Measurements from ENCODE around the gene PAK6. TPM values are rescaled to one million over a fixed set of nuclear protein-coding genes. Genes with fewer than 3 reads are reported as not detected.

PAK6 gene
- total RNA-seq, 1 experiment from 2014 or later: not detected

DNA sequence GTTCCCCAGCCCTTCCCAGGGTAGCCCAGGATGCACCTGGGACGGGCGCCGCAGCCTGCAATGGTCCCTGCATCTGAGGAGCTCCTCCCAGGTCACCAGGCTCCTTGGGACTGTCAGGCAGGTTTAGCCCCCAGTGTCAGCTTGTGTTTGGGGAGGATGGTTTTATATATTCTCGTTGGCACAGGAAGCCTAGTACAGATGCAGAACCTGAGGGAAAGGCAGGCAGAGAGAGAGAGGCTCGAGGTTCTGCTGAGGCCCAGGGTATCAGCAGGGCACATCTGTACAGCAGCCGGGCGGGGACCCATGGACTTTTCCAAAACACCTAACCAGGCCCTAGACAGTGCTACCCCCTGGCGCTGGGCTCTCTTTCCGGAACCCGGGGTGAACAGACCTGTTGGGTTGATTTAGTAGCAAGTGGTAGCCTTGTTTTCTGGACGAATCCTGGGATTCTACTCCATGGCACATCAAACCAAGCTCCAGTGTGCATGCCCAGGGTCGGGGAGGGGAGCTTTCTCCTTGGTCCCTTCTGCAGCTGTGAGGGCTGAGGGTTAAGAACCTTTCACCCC, 8.6 kb downstream of the PAK6 start:
- no peak overlapping the region for H3K27ac ChIP-seq
- DNase-seq: no peak
- H3K4me1 ChIP-seq: peaks cover 13% of the 10 kb centered on the region
- H3K36me3 ChIP-seq: no peaks in the 10 kb centered on the region
- no peaks in the 10 kb centered on the region for H3K27me3 ChIP-seq
- H3K9me3 ChIP-seq (replicated peaks): no peaks in the 10 kb centered on the region
- H3K4me3 ChIP-seq: no peak overlapping the region

DNA sequence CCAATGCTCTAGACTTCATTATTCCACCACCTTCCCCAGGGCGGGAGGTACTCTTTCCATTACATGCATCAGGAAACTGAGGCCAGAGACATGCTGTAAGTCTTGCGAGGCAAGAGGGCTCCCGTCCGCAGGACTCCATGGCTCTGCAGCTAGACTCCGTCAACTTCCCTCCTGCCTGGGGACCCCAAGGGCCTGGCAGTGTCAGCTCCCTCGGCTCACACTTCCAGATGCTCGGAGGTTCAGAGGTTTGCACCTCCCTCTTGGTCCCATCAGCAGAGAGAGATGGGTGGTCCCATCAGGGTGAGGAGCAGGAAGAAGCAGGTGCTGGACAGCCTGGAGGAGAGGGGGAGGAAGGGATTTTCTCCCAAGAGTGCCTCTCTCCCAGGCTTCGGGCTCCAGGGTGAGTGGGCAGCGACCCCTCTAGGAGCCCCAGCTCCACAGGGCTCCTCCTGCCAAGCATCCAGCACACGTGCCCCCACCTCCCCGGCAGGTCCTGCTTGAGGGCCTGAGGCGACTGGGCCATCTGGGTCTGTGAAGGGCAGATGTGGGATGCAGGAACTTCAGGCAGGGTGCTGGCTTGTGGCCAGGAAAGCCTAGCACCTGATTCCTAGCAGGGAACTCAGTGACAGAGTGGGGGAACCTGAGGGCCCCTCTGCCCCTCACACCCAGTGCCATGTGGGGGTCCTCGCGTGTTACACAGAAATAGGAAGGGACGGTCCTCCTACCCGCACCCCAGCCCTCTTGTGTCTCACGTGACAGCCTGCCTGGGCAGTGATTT, 9.3 kb downstream of the PAK6 start:
- no peak overlapping the region for H3K27ac ChIP-seq
- DNase-seq: no peak
- no peaks in the 10 kb centered on the region for H3K9me3 ChIP-seq (replicated peaks)
- H3K27me3 ChIP-seq: no peaks in the 10 kb centered on the region
- H3K4me1 ChIP-seq: peaks cover 13% of the 10 kb centered on the region
- no peak overlapping the region for H3K4me3 ChIP-seq
- H3K36me3 ChIP-seq: no peaks in the 10 kb centered on the region

DNA sequence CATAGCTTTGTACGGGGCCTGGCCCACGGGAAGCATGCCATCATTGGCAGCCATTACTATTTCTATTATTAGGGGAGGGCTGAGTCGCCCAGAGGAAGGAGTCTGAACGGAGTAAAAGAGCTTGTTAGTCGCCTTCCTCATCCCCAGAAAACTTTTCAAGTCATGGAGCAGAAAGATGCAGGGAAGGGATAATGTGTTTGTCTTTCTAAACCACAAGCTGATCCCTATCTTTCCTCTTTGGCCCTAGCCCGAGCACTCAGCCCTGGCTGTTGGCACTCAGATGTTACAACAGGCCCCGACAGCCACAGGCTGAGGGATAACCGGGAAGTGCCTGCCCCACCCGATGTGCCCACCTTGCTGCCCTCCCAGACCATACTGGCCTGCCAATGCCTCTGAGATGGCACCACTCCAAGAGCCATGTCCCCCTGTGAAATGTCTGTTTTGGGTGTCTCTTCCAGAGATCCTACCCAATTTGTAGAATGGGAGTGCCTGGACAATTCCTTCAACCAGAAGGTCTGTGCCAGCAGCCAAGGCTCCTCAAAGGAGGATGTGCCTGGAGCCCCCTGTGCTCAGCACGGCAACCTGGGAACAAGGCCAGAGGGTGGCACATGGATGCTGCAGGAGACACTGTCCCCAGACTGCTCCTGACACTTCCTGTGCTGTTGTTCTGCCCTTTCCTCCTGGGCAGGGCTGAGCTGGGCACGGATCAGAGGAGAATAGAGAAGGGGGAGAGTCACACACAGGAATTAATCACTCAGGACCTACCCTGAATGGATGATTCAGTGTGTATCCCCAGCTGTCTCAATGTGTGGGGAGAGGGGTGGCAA, 10.8 kb downstream of the PAK6 start:
- Histone ChIP-seq H3K4me1 (peaks cover 13% of the 10 kb centered on the region), H3K27ac (no peak overlapping the region), H3K36me3 (no peaks in the 10 kb centered on the region), H3K27me3 (no peaks in the 10 kb centered on the region), H3K9me3 (replicated peaks) (no peaks in the 10 kb centered on the region), H3K4me3 (no peak overlapping the region)
- peak in 1 of 2 experiments; percentile 52 for DNase-seq

DNA sequence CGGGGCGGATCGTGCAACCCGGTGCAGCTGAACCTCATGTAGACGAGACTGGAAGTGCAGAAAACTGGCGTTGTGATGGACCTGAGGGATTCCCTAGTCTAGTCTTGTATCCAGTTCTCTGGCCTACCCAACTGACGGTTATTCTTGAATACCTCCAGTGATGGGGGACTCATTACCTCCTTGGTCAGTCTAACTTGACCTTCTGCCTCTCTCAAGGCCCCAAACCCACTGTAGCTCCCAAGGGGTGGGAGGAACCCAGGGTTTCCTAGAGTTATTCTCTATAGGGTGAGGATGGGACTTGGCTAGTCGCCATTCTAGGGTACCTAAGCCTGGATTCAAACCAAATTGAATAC, 11.4 kb downstream of the PAK6 start:
- no peak overlapping the region for H3K27ac ChIP-seq
- no peak for DNase-seq
- H3K27me3 ChIP-seq: no peaks in the 10 kb centered on the region
- no peaks in the 10 kb centered on the region for H3K9me3 ChIP-seq (replicated peaks)
- H3K36me3 ChIP-seq: no peaks in the 10 kb centered on the region
- no peak overlapping the region for H3K4me3 ChIP-seq
- peaks cover 13% of the 10 kb centered on the region for H3K4me1 ChIP-seq

DNA sequence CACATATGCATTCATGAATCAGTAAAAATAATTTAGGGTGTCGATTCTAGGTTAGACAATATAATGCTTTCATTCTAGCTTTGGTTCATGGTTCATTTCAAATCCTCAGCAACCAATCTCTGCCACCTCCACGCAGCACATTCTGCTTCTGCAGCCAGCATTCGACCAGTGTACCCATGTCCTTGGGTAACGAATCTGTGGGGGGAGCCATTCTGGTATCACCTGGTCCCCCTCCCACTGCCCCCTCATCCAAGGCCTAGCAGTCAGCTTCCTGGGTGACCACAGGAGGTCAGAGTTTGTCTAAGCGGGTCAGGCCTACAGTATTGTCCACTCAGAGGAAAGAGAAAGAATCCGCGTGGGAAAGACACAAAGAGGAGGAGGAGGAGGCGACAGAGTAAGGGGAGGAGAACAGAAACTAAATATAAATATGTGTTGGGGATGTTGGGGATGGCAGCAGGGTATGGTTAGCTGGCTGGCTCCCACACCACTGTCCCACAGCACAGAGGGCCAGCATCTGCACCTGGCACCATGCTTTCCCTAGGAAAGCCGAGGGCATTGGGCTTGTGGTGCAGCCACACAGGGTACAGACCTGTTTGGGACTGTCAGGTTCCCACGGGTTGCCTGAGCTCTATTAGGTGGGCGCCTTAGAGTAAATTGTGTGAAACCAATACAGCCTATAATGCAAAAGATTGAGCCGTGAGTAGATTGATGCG, 12.1 kb downstream of the PAK6 start:
- DNase-seq: no peak
- no peaks in the 10 kb centered on the region for H3K27me3 ChIP-seq
- H3K9me3 ChIP-seq (replicated peaks): no peaks in the 10 kb centered on the region

DNA sequence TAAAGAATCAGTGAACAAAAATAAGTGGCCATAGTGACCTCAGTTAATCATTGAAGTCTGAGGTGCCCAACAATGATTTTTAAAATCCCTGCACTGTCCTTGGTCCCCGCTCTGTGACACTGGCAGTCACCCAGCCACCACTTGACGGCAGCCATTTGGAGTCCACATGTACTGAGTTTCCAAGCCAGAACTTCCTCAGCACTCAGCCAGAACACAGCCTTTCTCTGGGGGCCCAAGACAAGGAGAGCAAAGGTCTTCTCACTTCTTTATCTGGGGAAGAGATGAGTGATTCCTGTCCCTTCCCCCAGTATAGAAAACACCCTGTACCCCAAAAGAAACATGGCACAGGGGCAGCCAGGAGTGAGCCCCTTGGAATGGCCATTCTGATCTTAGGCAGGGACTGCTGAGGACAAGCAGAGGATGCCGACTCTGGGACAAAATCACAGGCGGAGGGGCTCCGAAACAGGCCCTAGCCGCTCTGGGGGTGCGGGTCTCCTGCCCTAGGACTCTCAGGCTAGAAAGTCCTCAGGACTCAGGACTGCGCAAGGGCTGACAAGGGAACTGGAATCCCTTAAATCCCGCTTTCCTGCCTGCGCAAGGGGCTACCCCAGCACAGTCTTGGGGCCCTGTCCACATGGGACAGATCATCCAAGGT, 12.8 kb downstream of the PAK6 start:
- Histone ChIP-seq H3K9me3 (replicated peaks) (no peaks in the 10 kb centered on the region), H3K27me3 (no peaks in the 10 kb centered on the region), H3K27ac (no peak overlapping the region), H3K4me1 (peaks cover 16% of the 10 kb centered on the region), H3K36me3 (no peaks in the 10 kb centered on the region), H3K4me3 (no peak overlapping the region)
- DNase-seq: no peak

More for the DNA sequence above, 12.1 kb downstream of the PAK6 start:
- Histone ChIP-seq H3K4me1 (peaks cover 16% of the 10 kb centered on the region), H3K36me3 (no peaks in the 10 kb centered on the region), H3K4me3 (no peak overlapping the region), H3K27ac (no peak overlapping the region)

DNA sequence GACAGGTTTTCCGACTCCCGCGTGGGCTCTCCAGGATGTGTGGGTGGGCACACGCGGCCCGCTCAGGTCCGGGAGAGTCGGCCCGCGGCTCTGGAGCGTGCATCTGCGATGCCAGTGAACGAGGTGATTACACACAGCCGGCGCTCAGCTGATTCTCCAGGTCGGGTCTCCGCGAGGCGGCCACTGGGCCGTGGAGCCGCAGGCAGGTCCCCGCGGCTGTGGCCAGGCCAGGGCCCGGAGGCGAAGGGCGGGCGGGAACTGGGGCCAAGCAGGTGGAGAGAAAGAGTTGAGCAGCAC, 13.2 kb downstream of the PAK6 start:
- peaks cover 16% of the 10 kb centered on the region for H3K4me1 ChIP-seq
- H3K27ac ChIP-seq: no peak overlapping the region
- no peak overlapping the region for H3K4me3 ChIP-seq
- DNase-seq: no peak
- H3K36me3 ChIP-seq: no peaks in the 10 kb centered on the region
- no peaks in the 10 kb centered on the region for H3K9me3 ChIP-seq (replicated peaks)
- no peaks in the 10 kb centered on the region for H3K27me3 ChIP-seq

DNA sequence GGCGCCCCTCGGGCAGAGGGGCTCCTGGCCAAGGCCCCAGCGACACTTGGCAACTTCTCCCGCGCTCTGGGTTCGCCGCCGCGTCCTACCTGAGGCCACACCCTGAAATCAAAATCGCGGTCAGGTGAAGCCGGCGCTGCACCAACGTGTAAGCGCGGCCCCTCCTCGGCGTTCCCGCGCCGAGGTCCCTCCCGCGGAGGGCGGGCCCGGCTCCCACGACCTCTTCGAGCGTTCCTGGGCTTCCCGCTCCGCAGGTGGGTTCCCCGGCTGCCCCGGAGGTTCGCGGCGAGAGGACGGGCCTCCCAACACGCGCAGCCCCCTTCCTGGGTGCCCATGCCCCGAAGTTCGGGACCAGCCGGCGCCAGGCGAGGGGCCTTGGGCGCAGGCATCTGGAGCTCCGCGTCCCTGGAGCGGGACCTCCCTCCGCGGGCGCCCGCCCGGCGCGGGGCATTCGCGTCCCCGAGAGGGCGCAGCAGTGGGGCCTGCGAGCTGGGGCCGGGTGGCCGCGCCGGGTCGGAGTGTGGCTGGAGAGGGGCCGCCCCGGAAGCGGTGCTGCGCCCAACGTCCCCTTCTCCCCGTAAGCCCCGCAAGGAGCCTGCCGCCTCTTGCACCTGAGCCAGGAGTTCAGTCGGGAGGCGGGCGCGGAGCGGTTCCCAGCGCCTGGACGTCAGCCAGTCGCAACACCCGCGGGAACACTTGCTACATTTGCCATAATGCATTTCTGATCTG, 13.7 kb downstream of the PAK6 start:
- no peak for DNase-seq
- no peaks in the 10 kb centered on the region for H3K27me3 ChIP-seq

DNA sequence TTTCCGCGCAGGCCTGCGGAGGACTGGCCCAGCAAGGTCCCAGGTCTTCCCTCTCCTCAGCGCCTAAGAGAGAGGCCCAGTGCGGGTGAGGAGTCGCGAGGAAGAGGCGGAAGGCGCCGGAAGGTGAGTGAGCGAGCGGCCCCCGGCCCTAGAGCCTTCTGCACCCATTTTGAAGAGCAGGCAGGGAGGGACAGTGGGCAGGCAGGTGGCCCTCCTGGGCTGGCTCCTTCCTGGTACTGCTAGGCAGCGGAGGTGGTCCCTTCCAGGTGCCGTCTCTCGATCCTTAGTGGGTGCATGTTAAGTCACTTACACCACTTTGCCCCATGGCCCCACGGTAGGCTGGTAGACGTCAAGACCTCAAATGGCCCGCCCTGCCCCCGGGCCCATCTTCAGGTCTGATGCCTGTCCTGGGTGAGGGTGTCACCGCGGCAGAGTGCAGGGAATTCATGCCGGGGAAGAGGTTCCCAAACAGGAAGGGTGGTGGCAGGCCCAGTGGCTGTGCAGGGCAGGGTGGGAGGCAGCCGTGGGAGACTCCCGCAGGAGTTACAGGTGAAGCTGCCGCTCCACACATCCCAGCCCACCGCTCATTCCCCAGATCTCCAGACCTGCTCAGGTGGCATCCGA, 14.4 kb downstream of the PAK6 start:
- peaks cover 16% of the 10 kb centered on the region for H3K4me1 ChIP-seq
- no peak for DNase-seq
- H3K36me3 ChIP-seq: no peaks in the 10 kb centered on the region
- H3K9me3 ChIP-seq (replicated peaks): no peaks in the 10 kb centered on the region
- H3K27ac ChIP-seq: no peak overlapping the region
- no peaks in the 10 kb centered on the region for H3K27me3 ChIP-seq
- H3K4me3 ChIP-seq: no peak overlapping the region

More for the DNA sequence above, 13.7 kb downstream of the PAK6 start:
- H3K4me3 ChIP-seq: no peak overlapping the region
- H3K36me3 ChIP-seq: no peaks in the 10 kb centered on the region
- H3K9me3 ChIP-seq (replicated peaks): no peaks in the 10 kb centered on the region
- H3K4me1 ChIP-seq: peaks cover 16% of the 10 kb centered on the region
- H3K27ac ChIP-seq: no peak overlapping the region

DNA sequence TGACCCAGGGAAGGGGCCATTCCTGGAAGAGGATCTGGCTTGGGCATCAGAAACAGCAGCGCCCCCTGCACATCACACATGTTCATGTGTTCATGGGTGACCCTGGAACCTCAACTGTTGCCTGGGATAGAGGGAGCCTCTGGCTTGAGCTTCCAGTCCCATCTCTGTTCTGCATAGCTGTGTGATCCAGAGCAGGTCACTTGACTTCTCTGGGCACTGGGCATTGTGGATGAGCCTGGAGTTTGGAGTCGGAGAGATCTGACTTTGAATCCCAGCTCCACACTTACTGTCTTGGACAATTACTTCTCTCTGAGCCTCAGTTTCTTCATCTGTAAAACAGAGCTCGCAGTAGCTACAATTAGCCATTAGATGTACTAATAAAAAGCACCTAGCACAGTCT, 15.6 kb downstream of the PAK6 start:
- no peak overlapping the region for H3K27ac ChIP-seq
- peaks cover 9% of the 10 kb centered on the region for H3K4me1 ChIP-seq
- H3K4me3 ChIP-seq: no peak overlapping the region
- H3K27me3 ChIP-seq: no peaks in the 10 kb centered on the region
- no peaks in the 10 kb centered on the region for H3K9me3 ChIP-seq (replicated peaks)
- DNase-seq: no peak
- H3K36me3 ChIP-seq: no peaks in the 10 kb centered on the region

DNA sequence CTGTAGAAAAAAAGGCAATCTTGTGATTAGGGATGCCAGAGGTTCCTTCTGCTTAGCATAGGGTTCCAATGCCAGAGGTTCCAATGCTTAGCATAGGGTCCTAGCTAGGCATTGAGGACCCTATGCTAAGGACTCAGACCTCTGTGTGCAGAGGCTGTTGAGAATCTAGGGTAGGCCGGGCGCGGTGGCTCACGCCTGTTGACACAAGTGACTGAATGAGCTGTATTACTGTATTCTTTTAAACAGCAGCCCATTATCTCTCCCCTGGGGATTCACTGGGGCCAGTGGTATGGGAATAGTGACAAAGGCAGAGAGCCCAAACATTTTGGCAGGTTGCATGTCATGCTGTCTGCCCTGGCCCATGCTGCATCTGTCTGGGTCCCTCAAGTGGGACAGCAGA, 16.2 kb downstream of the PAK6 start:
- Histone ChIP-seq H3K27me3 (no peaks in the 10 kb centered on the region), H3K4me3 (no peak overlapping the region), H3K27ac (no peak overlapping the region), H3K36me3 (no peaks in the 10 kb centered on the region), H3K4me1 (peaks cover 4% of the 10 kb centered on the region; the same call in 1 of the 2 replicates), H3K9me3 (replicated peaks) (no peaks in the 10 kb centered on the region)
- no peak for DNase-seq

DNA sequence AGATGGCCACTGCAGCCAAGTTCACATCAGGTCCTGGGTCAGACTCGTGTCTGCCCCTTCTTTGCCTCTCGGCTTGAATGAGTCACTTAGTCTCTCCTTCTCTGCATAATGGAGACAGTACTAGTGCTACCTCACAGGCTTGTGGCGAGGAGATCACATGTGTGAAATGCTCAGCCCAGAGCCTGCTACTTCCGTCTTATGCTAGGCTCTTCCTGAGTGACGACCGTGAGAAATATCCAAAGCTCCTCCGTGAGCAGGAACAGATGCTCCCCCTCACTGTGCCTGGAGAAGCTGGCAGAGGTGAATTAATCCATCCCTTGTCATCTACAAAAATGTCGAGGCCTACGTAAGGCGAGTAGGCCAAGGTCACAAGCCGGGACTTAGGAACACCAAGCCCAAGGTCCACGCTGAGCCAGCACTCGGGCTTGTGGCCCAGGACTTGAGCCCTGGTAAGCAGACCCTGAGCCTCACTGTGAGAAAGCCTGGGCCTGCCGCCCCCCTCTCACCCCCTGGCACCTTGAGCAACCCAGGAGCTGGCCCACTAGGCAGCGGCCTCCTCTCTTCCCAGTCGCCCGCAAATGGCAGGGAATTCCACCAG, 17.9 kb downstream of the PAK6 start:
- no peak for DNase-seq
- Histone ChIP-seq H3K27me3 (no peaks in the 10 kb centered on the region), H3K4me3 (no peak overlapping the region), H3K4me1 (peaks cover 3% of the 10 kb centered on the region; the same call in 1 of the 2 replicates), H3K27ac (no peak overlapping the region), H3K36me3 (no peaks in the 10 kb centered on the region), H3K9me3 (replicated peaks) (no peaks in the 10 kb centered on the region)

DNA sequence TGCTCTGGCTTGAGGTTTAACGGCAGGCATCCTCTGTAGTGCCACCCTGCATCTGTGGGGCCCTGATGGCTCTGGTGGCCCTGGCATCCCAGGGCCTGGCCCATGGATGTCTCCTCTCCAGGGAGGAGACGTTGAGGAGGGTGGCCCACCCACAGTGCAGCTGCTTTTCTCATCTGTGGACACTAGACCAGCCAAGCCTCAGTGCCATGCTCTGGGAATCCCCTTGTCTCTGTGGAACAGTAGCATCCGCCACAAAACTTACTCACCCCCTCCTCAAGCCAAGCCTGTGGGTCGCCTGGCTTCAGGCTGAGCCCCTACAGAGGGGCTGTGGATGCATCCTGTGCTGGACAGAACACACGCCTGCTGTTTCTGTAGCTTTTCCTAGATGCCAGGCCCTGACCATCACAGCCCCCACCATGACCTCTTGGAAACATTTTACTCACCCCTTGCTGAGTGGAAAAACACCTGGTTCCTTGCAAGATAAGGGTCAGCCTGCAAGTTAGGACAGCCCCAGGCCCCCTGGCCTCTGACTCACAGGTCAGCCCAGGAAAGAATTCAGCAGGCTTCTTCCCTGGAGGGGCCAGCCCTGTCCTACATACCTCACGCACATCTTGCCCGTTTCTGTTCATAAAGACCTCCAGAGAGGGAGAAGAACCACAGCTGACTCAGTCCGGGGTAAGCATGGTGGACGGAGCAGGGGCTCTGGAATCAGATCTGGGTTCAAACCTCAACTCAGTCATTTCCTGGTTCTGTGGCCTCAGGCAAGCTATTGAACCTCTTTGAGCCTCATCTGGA, 19.0 kb downstream of the PAK6 start:
- no peaks in the 10 kb centered on the region for H3K9me3 ChIP-seq (replicated peaks)
- H3K27ac ChIP-seq: no peak overlapping the region
- no peaks in the 10 kb centered on the region; the same call in 1 of the 2 replicates for H3K27me3 ChIP-seq
- no peak for DNase-seq
- no peaks in the 10 kb centered on the region for H3K36me3 ChIP-seq
- peaks cover 3% of the 10 kb centered on the region; the same call in 1 of the 2 replicates for H3K4me1 ChIP-seq
- H3K4me3 ChIP-seq: no peak overlapping the region
